Measurements from ENCODE around the gene ROPN1L. TPM values are rescaled to one million over a fixed set of nuclear protein-coding genes. Genes with fewer than 3 reads are reported as not detected.

ROPN1L gene
- total and polyA plus RNA-seq, 2 donors (not counting 1 experiment from before 2014, with no cell fraction given): 0.91 TPM; not detected in 1

DNA sequence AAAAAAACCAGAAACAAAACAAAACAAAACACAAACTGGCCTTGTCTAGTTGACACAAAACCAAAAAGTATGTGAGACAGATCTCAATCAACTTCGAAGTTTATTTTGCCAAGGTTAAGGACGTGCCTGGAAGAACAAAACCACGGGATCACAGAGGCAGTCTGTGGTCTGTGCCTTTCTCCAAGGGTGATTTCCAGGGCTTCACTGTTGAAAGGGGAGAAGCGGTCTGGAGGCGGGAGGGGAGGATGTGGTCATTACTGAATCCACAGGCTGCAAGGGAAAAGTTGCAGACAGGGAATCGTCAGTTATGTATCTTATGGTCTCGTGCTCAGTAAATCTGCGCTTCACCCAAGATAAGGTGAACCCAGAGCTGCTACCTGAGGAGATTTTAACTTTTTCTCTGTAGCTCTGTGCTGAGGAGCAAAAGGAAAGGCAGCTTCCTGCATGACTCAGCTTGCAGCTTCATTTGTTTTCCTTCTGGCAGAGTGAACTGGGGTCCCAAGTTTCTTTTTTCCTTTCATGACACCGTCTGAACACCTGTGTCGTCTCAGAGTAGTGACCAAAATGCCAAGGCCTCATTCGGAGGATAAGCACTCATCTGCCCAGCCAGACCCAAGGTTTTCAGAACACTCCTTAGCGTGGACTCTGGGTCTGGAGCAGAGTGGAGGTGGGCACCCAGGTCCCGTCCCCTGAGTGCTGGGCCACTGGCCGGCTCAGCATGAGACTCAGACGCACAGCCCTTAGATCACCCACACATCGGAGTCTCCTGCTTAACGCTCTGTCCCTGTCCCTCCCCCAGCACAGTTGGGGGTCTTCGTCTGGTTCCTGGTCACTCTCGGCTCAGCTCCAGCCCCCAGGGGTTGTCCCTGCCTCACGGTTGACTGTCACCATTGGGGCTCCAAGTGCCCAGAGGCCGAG, 25.9 kb downstream of the ROPN1L start:
- ChIA-PET POLR2A (no interaction called here), CTCF (no interaction called here)
- H3K27ac ChIP-seq (ENCODE audit: low read length in 2 of 2): no peak overlapping the region
- DNase-seq (no peak), ATAC-seq (ENCODE audit: low read depth) (no peak)
- no peak overlapping the region for H3K9ac ChIP-seq (ENCODE audit: low read length)
- no peaks in the 10 kb centered on the region for H3K4me1 ChIP-seq (ENCODE audit: control insufficient read depth in 2 of 2, insufficient read depth in 2 of 2, low read length in 2 of 2)
- TF ChIP-seq EZH2 (IDR thresholded peaks at IDR 0.05; ENCODE audit: borderline replicate concordance, insufficient read depth, low read depth, low read length, poor library complexity, severe bottlenecking): no peak
- TF ChIP-seq, protein P1, sequence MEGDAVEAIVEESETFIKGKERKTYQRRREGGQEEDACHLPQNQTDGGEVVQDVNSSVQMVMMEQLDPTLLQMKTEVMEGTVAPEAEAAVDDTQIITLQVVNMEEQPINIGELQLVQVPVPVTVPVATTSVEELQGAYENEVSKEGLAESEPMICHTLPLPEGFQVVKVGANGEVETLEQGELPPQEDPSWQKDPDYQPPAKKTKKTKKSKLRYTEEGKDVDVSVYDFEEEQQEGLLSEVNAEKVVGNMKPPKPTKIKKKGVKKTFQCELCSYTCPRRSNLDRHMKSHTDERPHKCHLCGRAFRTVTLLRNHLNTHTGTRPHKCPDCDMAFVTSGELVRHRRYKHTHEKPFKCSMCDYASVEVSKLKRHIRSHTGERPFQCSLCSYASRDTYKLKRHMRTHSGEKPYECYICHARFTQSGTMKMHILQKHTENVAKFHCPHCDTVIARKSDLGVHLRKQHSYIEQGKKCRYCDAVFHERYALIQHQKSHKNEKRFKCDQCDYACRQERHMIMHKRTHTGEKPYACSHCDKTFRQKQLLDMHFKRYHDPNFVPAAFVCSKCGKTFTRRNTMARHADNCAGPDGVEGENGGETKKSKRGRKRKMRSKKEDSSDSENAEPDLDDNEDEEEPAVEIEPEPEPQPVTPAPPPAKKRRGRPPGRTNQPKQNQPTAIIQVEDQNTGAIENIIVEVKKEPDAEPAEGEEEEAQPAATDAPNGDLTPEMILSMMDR (IDR thresholded peaks at IDR 0.05): no peak
- intact Hi-C loops (cut with micrococcal nuclease): no loop called here
- peaks cover 0 to 3% (median 0%) of the 10 kb centered on the region in 3 donors for H3K9me3 ChIP-seq (ENCODE audit: control extremely low read depth in 1 of 3, control insufficient read depth in 2 of 3, insufficient read depth in 1 of 3, low read length in 2 of 3)
- no peak overlapping the region for H3K4me2 ChIP-seq (replicated peaks; ENCODE audit: low read depth, low read length, poor library complexity, severe bottlenecking)
- no peaks in the 10 kb centered on the region for H4K20me1 ChIP-seq (ENCODE audit: control insufficient read depth, insufficient read depth, low read length, poor library complexity, severe bottlenecking)
- no peaks in the 10 kb centered on the region for H3K36me3 ChIP-seq (replicated peaks in 1 of 2; ENCODE audit: control extremely low read depth in 1 of 2, control insufficient read depth in 1 of 2, extremely low read depth in 1 of 2, insufficient read depth in 2 of 2, low read length in 1 of 2)
- Mint-ChIP-seq H3K27ac (no peak overlapping the region), H3K4me3 (no peak overlapping the region), H3K27me3 (peaks cover 11% of the 10 kb centered on the region), H3K4me1 (no peaks in the 10 kb centered on the region), H3K9me3 (ENCODE audit: insufficient read depth) (no peaks in the 10 kb centered on the region)
- H3K79me2 ChIP-seq (ENCODE audit: control insufficient read depth, insufficient read depth, low read length): no peaks in the 10 kb centered on the region
- 53% methylated on average over 17 of the region's 21 CpGs for WGBS (ENCODE audit: insufficient coverage)
- no peak overlapping the region for H2AFZ ChIP-seq (ENCODE audit: insufficient read depth, low read depth, low read length, poor library complexity, severe bottlenecking)
- peaks cover 0 to 7% (median 0%) of the 10 kb centered on the region in 4 experiments for H3K27me3 ChIP-seq (replicated peaks in 1 of 4; ENCODE audit: control extremely low read depth in 1 of 4, control insufficient read depth in 3 of 4, insufficient read depth in 4 of 4, low read length in 3 of 4)
- H3K4me3 ChIP-seq (ENCODE audit: control extremely low read depth in 1 of 5, extremely low read depth in 1 of 5, insufficient read depth in 1 of 5, low read depth in 2 of 5, low read length in 4 of 5): no peak overlapping the region

DNA sequence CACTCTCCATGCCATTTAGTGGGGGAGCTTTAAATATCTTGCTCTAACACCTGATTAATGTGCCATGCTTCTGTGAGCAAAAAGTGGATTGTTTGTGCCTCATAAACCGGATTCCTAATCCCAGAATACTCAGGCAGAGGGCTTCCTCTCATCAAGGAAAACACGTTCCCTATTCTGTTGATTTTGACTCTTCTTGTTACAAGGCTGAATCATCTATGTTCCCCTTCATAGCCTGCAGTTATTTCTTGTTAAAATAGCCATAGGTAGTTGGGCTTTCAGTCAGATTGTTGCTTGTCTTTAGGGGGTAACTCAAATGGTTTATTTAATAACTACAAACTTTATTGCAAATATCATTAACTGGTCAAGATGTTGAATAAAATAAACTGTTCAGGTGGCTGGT, 26.6 kb downstream of the ROPN1L start:
- H3K9me3 Mint-ChIP-seq (ENCODE audit: insufficient read depth): no peaks in the 10 kb centered on the region
- ChIA-PET CTCF (no interaction called here), POLR2A (no interaction called here)
- no peaks in the 10 kb centered on the region for H3K4me1 Mint-ChIP-seq
- Histone ChIP-seq H3K4me3 (ENCODE audit: control extremely low read depth in 1 of 5, extremely low read depth in 1 of 5, insufficient read depth in 1 of 5, low read depth in 2 of 5, low read length in 4 of 5) (no peak overlapping the region), H3K27ac (ENCODE audit: low read length in 2 of 2) (no peak overlapping the region), H3K9ac (ENCODE audit: low read length) (no peak overlapping the region), H3K36me3 (replicated peaks in 1 of 2; ENCODE audit: control extremely low read depth in 1 of 2, control insufficient read depth in 1 of 2, extremely low read depth in 1 of 2, insufficient read depth in 2 of 2, low read length in 1 of 2) (no peaks in the 10 kb centered on the region), H3K79me2 (ENCODE audit: control insufficient read depth, insufficient read depth, low read length) (no peaks in the 10 kb centered on the region), H4K20me1 (ENCODE audit: control insufficient read depth, insufficient read depth, low read length, poor library complexity, severe bottlenecking) (no peaks in the 10 kb centered on the region), H2AFZ (ENCODE audit: insufficient read depth, low read depth, low read length, poor library complexity, severe bottlenecking) (no peak overlapping the region), H3K9me3 (ENCODE audit: control extremely low read depth in 1 of 3, control insufficient read depth in 2 of 3, insufficient read depth in 1 of 3, low read length in 2 of 3) (peaks cover 0 to 3% (median 0%) of the 10 kb centered on the region in 3 donors), H3K4me2 (replicated peaks; ENCODE audit: low read depth, low read length, poor library complexity, severe bottlenecking) (no peak overlapping the region), H3K27me3 (replicated peaks in 1 of 4; ENCODE audit: control extremely low read depth in 1 of 4, control insufficient read depth in 3 of 4, insufficient read depth in 4 of 4, low read length in 3 of 4) (peaks cover 0 to 7% (median 0%) of the 10 kb centered on the region in 4 experiments), H3K4me1 (ENCODE audit: control insufficient read depth in 2 of 2, insufficient read depth in 2 of 2, low read length in 2 of 2) (no peaks in the 10 kb centered on the region)
- WGBS (ENCODE audit: insufficient coverage): 50% methylated on average over 1 of the region's 2 CpGs
- no peak overlapping the region for H3K4me3 Mint-ChIP-seq
- H3K27me3 Mint-ChIP-seq: peaks cover 11% of the 10 kb centered on the region
- intact Hi-C loops (cut with micrococcal nuclease): no loop called here
- ATAC-seq (ENCODE audit: low read depth): no peak
- TF ChIP-seq, protein P1 (IDR thresholded peaks at IDR 0.05): no peak
- DNase-seq: no peak
- H3K27ac Mint-ChIP-seq: no peak overlapping the region
